Mucosa of descending colon (tissue), 3 donors: ENCODE data around the gene CACHD1. TPM values are rescaled to one million over a fixed set of nuclear protein-coding genes. Genes with fewer than 3 reads are reported as not detected.
A peak's percentile ranks its signal among the peaks of the same experiment; 100 is the strongest.

Experiments used
- ATAC-seq: fragments of 200-7000 bp; cut with Tn5 transposase; one replicate; pipeline ENCODE4 v1.9.1; 2020; ENCODE audit warnings: mild to moderate bottlenecking, moderate library complexity
- DNase-seq, 3 donors: peaks; one replicate each; pipeline ENCODE4 v3.0.0-alpha.2; 2020
- H3K36me3 ChIP-seq: fragments of 200-600 bp; one replicate; pipeline ENCODE4 v1.8.0; 2021; ENCODE audit warnings: low read depth, mild to moderate bottlenecking
- H3K4me1 ChIP-seq: fragments of 200-600 bp; one replicate; pipeline ENCODE4 v1.8.0; 2021; ENCODE audit warnings: low read depth, mild to moderate bottlenecking
- H3K4me3 ChIP-seq: fragments of 200-600 bp; one replicate; pipeline ENCODE4 v1.8.0; 2021; ENCODE audit warnings: mild to moderate bottlenecking
- H3K9me3 ChIP-seq: fragments of 200-600 bp; one replicate; pipeline ENCODE4 v1.8.0; 2021; ENCODE audit warnings: mild to moderate bottlenecking
- intact Hi-C, 2 donors: fragments of 100-400 bp; cut with DNase I in 1 of 2; cut with micrococcal nuclease in 1 of 2; formaldehyde crosslinking; loops; one replicate each; pipeline versions ENCODE4 v1.11.0 to v1.11.1; 2022; cut with DNase I, micrococcal nuclease
- total RNA-seq, 3 donors: library from RNA; stranded (reverse); fragmentation: NEBNext Ultra II Directional in 2 of 3; extraction: Animal tissue kit (Norgen Biotek cat#: 25700) in 2 of 3; gene quantifications; one replicate each; pipeline versions ENCODE4 v1.2.1 to v1.2.4, GENCODE V29; 2021 to 2023
- TF ChIP-seq, protein P1 (sequence below): fragments of 200-600 bp; IDR thresholded peaks from one replicate; pipeline ENCODE4 v1.8.0; 2022; ENCODE audit warnings: antibody characterized with exemption, mild to moderate bottlenecking
- donor health status: DM: no; HTN: no; CAD: no; lungs with moderate emphysema.
- donor health status: DM: no; HTN: no; CAD: no.
- donor health status: DM: no; HTN: yes; CAD: no.

CACHD1 gene
- total RNA-seq, 3 donors from 2014 or later = 1.3 to 3.7 (median 2.7) TPM

DNA sequence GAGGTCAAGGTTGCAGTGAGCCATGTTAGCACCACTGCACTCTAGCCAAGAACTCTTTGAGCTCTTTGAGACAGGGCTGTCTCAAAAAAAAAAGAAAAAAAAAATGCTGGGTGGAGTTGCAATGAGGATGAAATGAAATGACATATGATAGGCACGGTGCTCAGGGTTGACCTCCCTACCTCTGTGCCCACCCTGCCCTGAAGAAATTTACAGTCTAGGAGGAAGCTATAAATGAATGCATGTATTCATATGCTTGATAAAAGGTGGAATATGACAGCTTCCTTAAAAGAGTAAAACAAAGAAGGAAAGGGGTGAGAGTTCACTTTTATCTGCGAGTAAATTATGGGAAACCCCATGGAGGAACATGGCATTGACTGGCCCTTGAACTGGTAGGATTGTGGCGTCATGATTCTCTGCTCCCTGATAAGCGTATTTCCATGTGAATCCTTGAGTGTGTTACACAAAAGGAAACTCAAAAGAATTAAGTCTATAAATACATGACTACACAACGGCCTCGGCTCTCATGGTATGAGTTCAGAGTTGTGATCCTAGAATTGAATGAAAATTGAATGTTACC lies 215.9 kb downstream of the CACHD1 start:
- intact Hi-C loops = loop anchor here in 1 of 2 donors (1.0 kb wide), 1 partner anchor 138 kb away; no protein-coding TSS in a partner anchor
- DNase-seq = no peak
- peak; percentile 50 for ATAC-seq
- Histone ChIP-seq H3K4me1 (peaks cover 3% of the 10 kb centered on the region), H3K4me3 (no peak overlapping the region), H3K36me3 (no peaks in the 10 kb centered on the region), H3K9me3 (no peaks in the 10 kb centered on the region)
- TF ChIP-seq, protein P1, sequence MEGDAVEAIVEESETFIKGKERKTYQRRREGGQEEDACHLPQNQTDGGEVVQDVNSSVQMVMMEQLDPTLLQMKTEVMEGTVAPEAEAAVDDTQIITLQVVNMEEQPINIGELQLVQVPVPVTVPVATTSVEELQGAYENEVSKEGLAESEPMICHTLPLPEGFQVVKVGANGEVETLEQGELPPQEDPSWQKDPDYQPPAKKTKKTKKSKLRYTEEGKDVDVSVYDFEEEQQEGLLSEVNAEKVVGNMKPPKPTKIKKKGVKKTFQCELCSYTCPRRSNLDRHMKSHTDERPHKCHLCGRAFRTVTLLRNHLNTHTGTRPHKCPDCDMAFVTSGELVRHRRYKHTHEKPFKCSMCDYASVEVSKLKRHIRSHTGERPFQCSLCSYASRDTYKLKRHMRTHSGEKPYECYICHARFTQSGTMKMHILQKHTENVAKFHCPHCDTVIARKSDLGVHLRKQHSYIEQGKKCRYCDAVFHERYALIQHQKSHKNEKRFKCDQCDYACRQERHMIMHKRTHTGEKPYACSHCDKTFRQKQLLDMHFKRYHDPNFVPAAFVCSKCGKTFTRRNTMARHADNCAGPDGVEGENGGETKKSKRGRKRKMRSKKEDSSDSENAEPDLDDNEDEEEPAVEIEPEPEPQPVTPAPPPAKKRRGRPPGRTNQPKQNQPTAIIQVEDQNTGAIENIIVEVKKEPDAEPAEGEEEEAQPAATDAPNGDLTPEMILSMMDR = no peak

DNA sequence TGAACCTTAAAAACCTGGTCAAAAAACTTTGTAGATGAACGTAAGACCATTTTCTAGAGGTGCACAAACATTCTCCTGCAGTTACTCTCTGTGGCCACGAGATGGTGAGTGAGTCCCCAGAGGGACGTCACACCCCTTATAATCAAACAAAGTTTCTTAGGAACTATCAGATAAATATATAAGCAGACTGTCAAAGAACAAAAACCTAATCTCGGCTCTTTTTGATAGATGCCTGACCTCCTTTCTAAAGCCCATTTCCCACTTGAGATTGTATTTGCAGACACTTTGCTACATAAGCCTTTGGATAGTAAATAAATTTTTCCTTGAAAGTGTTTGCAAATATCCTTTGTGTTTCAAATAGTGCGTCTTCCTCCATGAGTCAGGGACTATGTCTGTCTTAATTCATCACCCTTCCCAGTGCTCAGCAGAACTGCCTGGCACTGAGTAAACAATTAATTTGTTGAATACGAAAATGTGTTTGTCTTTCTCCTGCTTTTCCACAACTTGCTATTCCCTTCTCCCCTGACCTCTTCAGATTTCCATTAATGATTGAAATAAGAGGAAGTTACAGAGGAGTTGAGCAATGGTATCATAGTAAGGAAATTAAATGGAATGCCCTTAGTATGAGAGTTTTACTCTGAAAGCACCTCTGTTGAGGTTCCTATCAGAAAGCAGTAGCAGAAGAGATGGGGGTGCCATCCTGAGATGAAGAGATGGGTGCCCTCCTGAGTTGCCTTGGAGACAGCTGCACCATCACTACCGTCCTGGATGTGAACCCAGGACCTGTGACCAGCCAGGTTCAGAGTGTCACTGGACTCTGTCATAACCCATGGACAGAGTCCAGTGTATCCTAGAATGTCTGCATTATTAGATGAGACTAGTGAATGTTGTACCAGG lies 217.1 kb downstream of the CACHD1 start:
- Histone ChIP-seq H3K4me3 (no peak overlapping the region), H3K4me1 (peaks cover 3% of the 10 kb centered on the region), H3K9me3 (no peaks in the 10 kb centered on the region), H3K36me3 (no peaks in the 10 kb centered on the region)
- peak in 1 of 3 donors; percentile 38 for DNase-seq
- TF ChIP-seq, protein P1 = peak; percentile 72
- ATAC-seq = peak; percentile 87
- intact Hi-C loops = loop anchor here in 1 of 2 donors (1.0 kb wide), 1 partner anchor 137 kb away; no protein-coding TSS in a partner anchor

DNA sequence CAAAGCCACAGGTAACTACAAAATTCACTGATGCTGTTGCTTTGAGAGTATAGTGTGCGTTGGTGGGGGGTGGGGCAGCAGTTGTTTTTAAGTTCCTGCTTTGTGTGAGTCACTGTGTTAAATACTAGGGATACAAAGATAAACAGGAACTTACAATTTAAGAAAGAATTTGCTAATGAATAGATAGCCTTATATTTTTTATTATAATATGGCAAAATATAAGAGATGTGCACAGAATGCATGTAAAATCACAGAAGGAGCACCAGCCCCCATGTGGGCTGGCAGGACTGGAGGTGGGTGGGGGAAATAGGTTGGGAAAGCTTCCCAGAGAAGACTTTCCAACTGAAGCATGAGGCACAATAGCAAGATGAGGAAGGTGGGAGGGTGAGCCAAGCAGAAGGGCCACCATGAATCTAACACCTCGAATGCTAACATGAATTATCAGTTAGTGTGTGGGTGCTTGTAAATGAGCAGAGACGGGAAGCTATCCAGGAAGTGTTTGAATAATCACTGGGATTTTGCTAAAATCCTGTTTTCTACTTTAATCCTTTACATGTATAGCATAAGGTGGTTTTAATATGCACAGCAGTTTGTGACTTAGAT lies 217.9 kb downstream of the CACHD1 start:
- DNase-seq = peak in 2 of 3 donors; percentile 29 to 43
- intact Hi-C loops = no loop called here
- peak; percentile 49 for ATAC-seq
- Histone ChIP-seq H3K9me3 (no peaks in the 10 kb centered on the region), H3K36me3 (no peaks in the 10 kb centered on the region), H3K4me1 (peaks cover 3% of the 10 kb centered on the region), H3K4me3 (no peak overlapping the region)
- TF ChIP-seq, protein P1 = no peak

DNA sequence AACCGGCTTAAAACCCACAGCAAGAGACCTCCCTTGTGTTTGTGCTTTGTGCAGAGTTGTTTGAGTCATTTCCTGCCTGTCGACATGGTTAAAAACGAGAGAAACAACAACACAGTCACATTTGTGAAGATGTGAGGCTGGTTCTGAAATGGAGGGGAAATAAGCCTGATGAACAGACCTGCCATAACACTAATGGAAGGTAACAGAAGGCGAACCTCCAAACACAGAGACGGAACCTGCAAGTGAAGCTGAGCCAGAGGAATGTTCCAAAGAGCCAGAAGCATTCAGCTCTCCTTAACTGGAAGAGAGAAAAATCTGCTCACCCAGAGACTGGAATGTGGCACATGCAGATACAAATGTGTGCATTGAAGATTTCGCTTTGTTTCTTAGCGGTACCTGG lies 221.7 kb downstream of the CACHD1 start:
- no peaks in the 10 kb centered on the region for H3K36me3 ChIP-seq
- H3K4me1 ChIP-seq = peaks cover 3% of the 10 kb centered on the region
- intact Hi-C loops = loop anchor here in 1 of 2 donors (10.0 kb wide), 1 partner anchor 133 kb away; no protein-coding TSS in a partner anchor
- H3K9me3 ChIP-seq = no peaks in the 10 kb centered on the region
- ATAC-seq (no peak), DNase-seq (no peak)
- H3K4me3 ChIP-seq = no peak overlapping the region
- TF ChIP-seq, protein P1 = no peak

DNA sequence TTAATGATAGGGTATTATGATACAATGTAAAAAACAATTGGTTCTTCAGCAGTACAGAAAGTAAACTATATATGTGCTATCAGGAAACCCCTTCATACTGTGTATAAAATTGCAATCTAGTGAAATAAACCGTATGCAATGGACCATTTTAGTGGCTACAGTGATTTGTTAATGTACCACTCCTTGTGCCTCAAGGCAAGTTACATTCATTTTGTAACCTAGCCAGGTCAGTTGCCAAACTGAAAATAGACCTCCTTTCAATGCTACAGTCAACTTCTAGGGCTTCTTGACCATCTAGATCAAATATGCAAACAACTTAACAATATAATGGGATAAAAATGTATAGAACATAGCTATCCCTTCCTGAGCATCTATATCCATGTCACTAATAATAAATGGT lies 223.0 kb downstream of the CACHD1 start:
- Histone ChIP-seq H3K4me3 (no peak overlapping the region), H3K9me3 (no peaks in the 10 kb centered on the region), H3K4me1 (no peaks in the 10 kb centered on the region), H3K36me3 (no peaks in the 10 kb centered on the region)
- no peak for DNase-seq
- intact Hi-C loops = loop anchor here in 1 of 2 donors (10.0 kb wide), 1 partner anchor 132 kb away; no protein-coding TSS in a partner anchor
- ATAC-seq = no peak
- TF ChIP-seq, protein P1 = no peak
